GM19099 (cell line): Measurements from ENCODE around the gene IL4I1.

Experiments
- POLR2A ChIP-seq: IDR thresholded peaks from 3 replicates; pipeline ENCODE4 v1.6.1; 2011; ENCODE audit warnings: low read depth; ENCODE audit not compliant: insufficient read length; ENCODE audit errors: extremely low read depth

IL4I1 gene

DNA sequence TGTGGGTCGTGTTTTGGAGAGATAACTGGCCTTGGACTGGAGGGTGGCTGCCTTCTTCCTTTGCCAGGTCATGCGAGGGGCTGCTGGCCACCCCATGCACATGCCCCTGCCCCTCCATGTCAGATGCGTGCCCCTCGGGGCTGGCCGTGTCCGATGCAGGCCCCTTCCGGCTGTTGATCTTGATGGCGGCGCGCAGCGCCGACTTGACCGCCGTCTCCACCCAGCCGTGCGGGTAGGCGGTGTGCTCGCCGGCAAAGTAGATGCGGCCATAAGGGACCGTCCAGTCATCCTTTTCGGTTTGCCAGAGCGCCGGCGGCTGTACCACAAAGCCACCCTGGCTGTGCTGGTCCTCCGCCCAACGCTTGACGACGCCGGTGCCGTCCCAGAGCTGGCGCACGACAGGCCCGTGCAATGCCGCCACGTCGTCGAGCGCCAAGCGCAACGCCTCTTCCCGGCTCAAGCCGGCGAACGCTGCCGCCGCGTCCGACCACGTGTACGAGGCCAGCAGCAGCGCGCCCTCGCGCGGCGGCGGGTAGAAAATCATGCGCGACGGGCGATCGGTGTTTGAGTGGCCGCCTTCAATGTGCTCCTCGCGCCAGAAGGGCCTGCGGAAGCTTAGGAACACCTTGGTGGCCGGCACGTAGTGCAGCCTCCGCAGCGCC lies 6.9 kb downstream of the IL4I1 start:
- peak; percentile 20 for TF ChIP-seq POLR2A

GRCh38 chr19:49889038-49889686 lies 7.5 kb downstream of the IL4I1 start:
- TF ChIP-seq POLR2A: no peak

DNA sequence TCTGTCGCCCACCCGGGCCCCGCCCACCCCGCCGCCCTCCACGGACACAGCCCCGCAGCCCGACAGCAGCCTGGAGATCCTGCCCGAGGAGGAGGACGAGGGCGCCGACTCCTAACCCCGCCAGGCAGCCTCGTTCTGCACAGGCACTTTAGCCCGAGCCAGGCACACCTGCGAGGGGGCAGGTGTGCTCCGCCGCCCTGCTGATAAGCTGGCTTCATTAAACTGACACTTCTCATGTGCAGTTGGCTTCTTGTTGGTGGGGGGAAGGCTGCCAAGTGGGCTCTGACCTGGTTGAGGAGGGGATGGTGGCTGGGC lies 8.2 kb downstream of the IL4I1 start:
- no peak for TF ChIP-seq POLR2A

- TF ChIP-seq POLR2A: no peak
Measured at GRCh38 chr19:49887665-49888509, 8.8 kb downstream of the IL4I1 start.

GRCh38 chr19:49887037-49887664 lies 9.5 kb downstream of the IL4I1 start:
- TF ChIP-seq POLR2A: no peak

- no peak for TF ChIP-seq POLR2A
Measured at GRCh38 chr19:49884760-49885159, 11.9 kb downstream of the IL4I1 start.

DNA sequence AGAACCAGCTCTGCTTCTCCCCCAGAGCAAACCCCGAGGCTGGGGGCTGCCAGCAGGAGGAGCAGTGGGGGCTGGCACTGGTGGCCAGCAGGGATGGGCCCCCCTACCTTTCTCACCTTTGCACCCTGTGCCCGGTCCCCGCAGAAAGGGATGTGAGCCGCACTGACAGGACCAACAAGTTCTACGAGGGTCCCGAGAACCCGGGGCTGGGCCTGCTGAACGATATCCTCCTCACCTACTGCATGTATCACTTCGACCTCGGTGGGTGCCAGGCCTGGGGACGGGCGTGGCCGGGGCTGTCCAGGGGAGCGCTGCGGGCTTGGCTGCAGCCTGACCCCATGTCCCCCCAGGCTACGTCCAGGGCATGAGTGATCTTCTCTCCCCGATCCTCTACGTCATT lies 12.6 kb downstream of the IL4I1 start:
- TF ChIP-seq POLR2A: no peak

DNA sequence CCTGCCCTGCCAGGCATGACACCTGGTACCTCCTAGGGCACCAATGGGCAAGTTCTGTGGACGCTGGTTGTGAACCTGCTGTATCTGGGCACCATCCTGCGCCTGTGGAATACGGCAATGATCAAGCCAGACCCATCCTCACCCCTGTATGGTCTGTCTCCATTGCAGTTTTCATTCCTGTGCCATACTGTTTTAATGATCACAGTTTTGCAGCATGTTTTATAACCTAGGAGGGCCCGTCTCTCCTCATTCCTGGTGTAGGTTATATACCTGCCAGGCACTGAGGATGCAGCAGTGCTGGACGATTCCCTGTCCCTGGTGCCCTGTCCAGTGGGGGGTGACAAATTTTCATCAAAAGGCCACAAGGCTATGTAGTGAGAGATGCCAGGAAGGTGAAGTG lies 13.6 kb downstream of the IL4I1 start:
- TF ChIP-seq POLR2A: no peak

GRCh38 chr19:49882643-49883042 lies 14.0 kb downstream of the IL4I1 start:
- TF ChIP-seq POLR2A: no peak

DNA sequence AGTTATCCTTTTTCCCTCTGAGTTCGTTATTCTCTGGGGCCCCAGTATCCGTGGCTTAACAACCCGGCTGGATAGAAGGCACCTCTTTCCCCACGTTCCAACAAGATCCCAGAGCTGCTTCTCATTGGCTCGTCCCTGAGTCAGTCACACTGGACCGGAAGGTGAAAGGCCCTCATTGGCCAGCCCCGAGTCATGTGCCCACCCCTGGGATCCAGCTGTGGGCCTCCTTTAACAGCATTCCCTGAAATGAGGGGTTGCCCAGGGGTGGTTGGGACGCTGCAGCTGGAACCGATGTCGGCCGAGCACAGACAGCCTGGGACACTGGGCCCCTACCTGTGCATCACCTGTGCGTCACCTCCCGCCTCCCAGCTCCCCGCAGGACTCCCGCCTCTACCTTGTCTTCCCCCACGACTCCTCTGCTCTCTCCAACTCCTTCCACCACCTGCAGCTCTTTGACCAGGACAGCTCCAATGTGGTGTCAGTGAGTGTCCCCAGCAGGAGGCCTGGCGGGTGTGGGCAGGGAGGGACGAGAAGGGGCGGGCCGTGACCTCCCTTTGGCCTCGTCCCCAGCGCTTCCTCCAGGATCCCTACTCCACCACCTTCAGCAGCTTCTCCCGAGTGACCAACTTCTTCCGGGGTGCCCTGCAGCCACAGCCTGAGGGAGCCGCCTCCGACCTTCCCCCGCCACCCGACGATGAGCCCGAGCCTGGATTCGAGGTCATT lies 14.9 kb downstream of the IL4I1 start:
- TF ChIP-seq POLR2A: no peak

DNA sequence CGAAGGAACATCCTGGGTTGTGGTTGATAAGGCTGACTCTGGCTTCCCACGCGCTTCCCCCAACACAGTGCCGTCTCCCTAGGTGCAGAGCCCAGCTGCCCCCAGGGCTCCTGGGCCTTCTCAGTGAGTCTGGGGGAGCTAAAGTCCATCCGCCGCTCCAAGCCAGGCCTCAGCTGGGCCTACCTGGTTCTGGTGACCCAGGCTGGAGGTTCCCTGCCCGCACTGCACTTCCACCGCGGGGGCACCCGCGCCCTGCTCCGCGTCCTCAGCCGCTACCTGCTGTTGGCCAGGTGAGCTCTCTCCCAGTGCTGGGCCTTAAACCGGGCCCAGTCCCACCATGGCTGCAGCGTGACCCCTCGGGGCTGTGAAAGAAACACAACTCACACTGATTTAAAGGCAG lies 15.5 kb downstream of the IL4I1 start:
- TF ChIP-seq POLR2A: no peak

GRCh38 chr19:49880162-49880869 lies 16.4 kb downstream of the IL4I1 start:
- TF ChIP-seq POLR2A: no peak

GRCh38 chr19:49879243-49879963 lies 17.3 kb downstream of the IL4I1 start:
- no peak for TF ChIP-seq POLR2A

- TF ChIP-seq POLR2A: no peak
Measured at GRCh38 chr19:49878744-49879070, 18.0 kb downstream of the IL4I1 start.
